ENCODE measurements around the gene LTBP1.

DNA sequence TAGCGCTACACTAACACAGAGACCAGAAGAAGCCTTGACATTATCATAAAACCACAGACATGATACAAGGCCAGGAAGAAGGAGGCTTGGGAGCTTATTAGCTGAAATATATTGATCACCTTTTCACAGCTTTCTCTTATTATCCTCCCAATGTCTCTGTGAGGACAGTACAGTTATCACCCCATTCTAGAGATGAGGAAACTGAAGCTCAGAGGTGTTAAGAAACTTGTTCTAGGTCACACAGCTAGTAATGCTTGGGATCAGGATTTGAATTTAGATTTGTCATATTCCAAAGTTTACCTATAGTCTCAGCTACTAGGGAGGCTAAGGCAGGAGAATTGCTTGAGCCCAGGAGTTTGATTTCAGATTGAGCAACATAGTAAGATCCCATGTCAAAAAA lies 44.6 kb upstream of the LTBP1 start:
- TF ChIP-seq, protein P1, sequence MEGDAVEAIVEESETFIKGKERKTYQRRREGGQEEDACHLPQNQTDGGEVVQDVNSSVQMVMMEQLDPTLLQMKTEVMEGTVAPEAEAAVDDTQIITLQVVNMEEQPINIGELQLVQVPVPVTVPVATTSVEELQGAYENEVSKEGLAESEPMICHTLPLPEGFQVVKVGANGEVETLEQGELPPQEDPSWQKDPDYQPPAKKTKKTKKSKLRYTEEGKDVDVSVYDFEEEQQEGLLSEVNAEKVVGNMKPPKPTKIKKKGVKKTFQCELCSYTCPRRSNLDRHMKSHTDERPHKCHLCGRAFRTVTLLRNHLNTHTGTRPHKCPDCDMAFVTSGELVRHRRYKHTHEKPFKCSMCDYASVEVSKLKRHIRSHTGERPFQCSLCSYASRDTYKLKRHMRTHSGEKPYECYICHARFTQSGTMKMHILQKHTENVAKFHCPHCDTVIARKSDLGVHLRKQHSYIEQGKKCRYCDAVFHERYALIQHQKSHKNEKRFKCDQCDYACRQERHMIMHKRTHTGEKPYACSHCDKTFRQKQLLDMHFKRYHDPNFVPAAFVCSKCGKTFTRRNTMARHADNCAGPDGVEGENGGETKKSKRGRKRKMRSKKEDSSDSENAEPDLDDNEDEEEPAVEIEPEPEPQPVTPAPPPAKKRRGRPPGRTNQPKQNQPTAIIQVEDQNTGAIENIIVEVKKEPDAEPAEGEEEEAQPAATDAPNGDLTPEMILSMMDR (IDR thresholded peaks at IDR 0.05; ENCODE audit: insufficient read depth, low read length) = no peak
- TF ChIP-seq GABPA (IDR thresholded peaks at IDR 0.05; ENCODE audit: low read depth) (no peak), POLR2AphosphoS5 (IDR thresholded peaks at IDR 0.05; ENCODE audit: low read depth) (no peak)
- TF ChIP-seq, protein P2, sequence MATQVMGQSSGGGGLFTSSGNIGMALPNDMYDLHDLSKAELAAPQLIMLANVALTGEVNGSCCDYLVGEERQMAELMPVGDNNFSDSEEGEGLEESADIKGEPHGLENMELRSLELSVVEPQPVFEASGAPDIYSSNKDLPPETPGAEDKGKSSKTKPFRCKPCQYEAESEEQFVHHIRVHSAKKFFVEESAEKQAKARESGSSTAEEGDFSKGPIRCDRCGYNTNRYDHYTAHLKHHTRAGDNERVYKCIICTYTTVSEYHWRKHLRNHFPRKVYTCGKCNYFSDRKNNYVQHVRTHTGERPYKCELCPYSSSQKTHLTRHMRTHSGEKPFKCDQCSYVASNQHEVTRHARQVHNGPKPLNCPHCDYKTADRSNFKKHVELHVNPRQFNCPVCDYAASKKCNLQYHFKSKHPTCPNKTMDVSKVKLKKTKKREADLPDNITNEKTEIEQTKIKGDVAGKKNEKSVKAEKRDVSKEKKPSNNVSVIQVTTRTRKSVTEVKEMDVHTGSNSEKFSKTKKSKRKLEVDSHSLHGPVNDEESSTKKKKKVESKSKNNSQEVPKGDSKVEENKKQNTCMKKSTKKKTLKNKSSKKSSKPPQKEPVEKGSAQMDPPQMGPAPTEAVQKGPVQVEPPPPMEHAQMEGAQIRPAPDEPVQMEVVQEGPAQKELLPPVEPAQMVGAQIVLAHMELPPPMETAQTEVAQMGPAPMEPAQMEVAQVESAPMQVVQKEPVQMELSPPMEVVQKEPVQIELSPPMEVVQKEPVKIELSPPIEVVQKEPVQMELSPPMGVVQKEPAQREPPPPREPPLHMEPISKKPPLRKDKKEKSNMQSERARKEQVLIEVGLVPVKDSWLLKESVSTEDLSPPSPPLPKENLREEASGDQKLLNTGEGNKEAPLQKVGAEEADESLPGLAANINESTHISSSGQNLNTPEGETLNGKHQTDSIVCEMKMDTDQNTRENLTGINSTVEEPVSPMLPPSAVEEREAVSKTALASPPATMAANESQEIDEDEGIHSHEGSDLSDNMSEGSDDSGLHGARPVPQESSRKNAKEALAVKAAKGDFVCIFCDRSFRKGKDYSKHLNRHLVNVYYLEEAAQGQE (IDR thresholded peaks at IDR 0.05; ENCODE audit: insufficient replicate concordance, low read depth) = no peak

Measured in HL-60 (cell line).